Measurements from ENCODE around the gene CNEP1R1.

The CNEP1R1 gene

GRCh38 chr16:50056226-50056625 is 31.2 kb downstream of the CNEP1R1 start:
- Histone ChIP-seq H3K9me3 (ENCODE audit: control extremely low read depth in 1 of 5, control insufficient read depth in 4 of 5, insufficient read depth in 2 of 5, low read depth in 1 of 5, low read length in 4 of 5) (peaks cover 0 to 16% (median 12%) of the 10 kb centered on the region in 5 experiments), H3K27ac (ENCODE audit: insufficient read depth in 1 of 2, low read depth in 1 of 2, low read length in 2 of 2, poor library complexity in 1 of 2, severe bottlenecking in 2 of 2) (no peak overlapping the region), H3K4me3 (ENCODE audit: control insufficient read depth in 1 of 7, extremely low read depth in 1 of 7, insufficient read depth in 4 of 7, low read depth in 2 of 7, low read length in 6 of 7) (no peak overlapping the region), H3K4me1 (ENCODE audit: control extremely low read depth in 1 of 4, control insufficient read depth in 4 of 4, insufficient read depth in 4 of 4, low read length in 3 of 4) (no peaks in the 10 kb centered on the region), H3K36me3 (ENCODE audit: control insufficient read depth in 4 of 4, insufficient read depth in 4 of 4, low read length in 3 of 4) (no peaks in the 10 kb centered on the region), H3K27me3 (replicated peaks in 2 of 5; ENCODE audit: control insufficient read depth in 4 of 5, insufficient read depth in 5 of 5, low read length in 4 of 5) (no peaks in the 10 kb centered on the region)
- peak in 2 of 3 donors; percentile 22 to 23 for DNase-seq
- POLR2A ChIA-PET = no interaction called here
- WGBS (ENCODE audit: insufficient coverage) = 100% methylated on average over 1 of the region's 4 CpGs
- CTCF ChIA-PET = interaction anchor here (1.1 to 1.2 kb wide), 2 partner anchors 11 to 17 kb away, joined by 3 read pairs; no protein-coding TSS in a partner anchor

- Histone ChIP-seq H3K27me3 (replicated peaks in 2 of 5; ENCODE audit: control insufficient read depth in 4 of 5, insufficient read depth in 5 of 5, low read length in 4 of 5) (no peaks in the 10 kb centered on the region), H3K4me3 (ENCODE audit: control insufficient read depth in 1 of 7, extremely low read depth in 1 of 7, insufficient read depth in 4 of 7, low read depth in 2 of 7, low read length in 6 of 7) (no peak overlapping the region), H3K4me1 (ENCODE audit: control extremely low read depth in 1 of 4, control insufficient read depth in 4 of 4, insufficient read depth in 4 of 4, low read length in 3 of 4) (no peaks in the 10 kb centered on the region), H3K36me3 (ENCODE audit: control insufficient read depth in 4 of 4, insufficient read depth in 4 of 4, low read length in 3 of 4) (no peaks in the 10 kb centered on the region), H3K9me3 (ENCODE audit: control extremely low read depth in 1 of 5, control insufficient read depth in 4 of 5, insufficient read depth in 2 of 5, low read depth in 1 of 5, low read length in 4 of 5) (peaks cover 0 to 16% (median 12%) of the 10 kb centered on the region in 5 experiments), H3K27ac (ENCODE audit: insufficient read depth in 1 of 2, low read depth in 1 of 2, low read length in 2 of 2, poor library complexity in 1 of 2, severe bottlenecking in 2 of 2) (no peak overlapping the region)
- DNase-seq = no peak
- ChIA-PET POLR2A (no interaction called here), CTCF (interaction anchor here (1.4 kb wide), 1 partner anchor 152 kb away, joined by 6 read pairs; no protein-coding TSS in a partner anchor)
- 98% methylated on average over 25 of the region's 28 CpGs for WGBS (ENCODE audit: insufficient coverage)
Observed at GRCh38 chr16:50058091-50058771, 33.2 kb downstream of the CNEP1R1 start.

- 98% methylated on average over 5 of the region's 10 CpGs for WGBS (ENCODE audit: insufficient coverage)
- Histone ChIP-seq H3K9me3 (ENCODE audit: control extremely low read depth in 1 of 5, control insufficient read depth in 4 of 5, insufficient read depth in 2 of 5, low read depth in 1 of 5, low read length in 4 of 5) (peaks cover 0 to 16% (median 12%) of the 10 kb centered on the region in 5 experiments), H3K4me3 (ENCODE audit: control insufficient read depth in 1 of 7, extremely low read depth in 1 of 7, insufficient read depth in 4 of 7, low read depth in 2 of 7, low read length in 6 of 7) (no peak overlapping the region), H3K36me3 (ENCODE audit: control insufficient read depth in 4 of 4, insufficient read depth in 4 of 4, low read length in 3 of 4) (no peaks in the 10 kb centered on the region), H3K27me3 (replicated peaks in 2 of 5; ENCODE audit: control insufficient read depth in 4 of 5, insufficient read depth in 5 of 5, low read length in 4 of 5) (no peaks in the 10 kb centered on the region), H3K27ac (ENCODE audit: insufficient read depth in 1 of 2, low read depth in 1 of 2, low read length in 2 of 2, poor library complexity in 1 of 2, severe bottlenecking in 2 of 2) (no peak overlapping the region), H3K4me1 (ENCODE audit: control extremely low read depth in 1 of 4, control insufficient read depth in 4 of 4, insufficient read depth in 4 of 4, low read length in 3 of 4) (no peaks in the 10 kb centered on the region)
- no peak for DNase-seq
- CTCF ChIA-PET = interaction anchor here (1.3 kb wide), 1 partner anchor 34 kb away, joined by 6 read pairs; the partner anchor contains the start of gene CNEP1R1
- POLR2A ChIA-PET = interaction anchor here (0.6 kb wide), 1 partner anchor 10 kb away, joined by 3 read pairs; no protein-coding TSS in a partner anchor
Observed at GRCh38 chr16:50059111-50059510, 34.1 kb downstream of the CNEP1R1 start.

GRCh38 chr16:50059669-50060068 is 34.6 kb downstream of the CNEP1R1 start:
- Histone ChIP-seq H3K36me3 (ENCODE audit: control insufficient read depth in 4 of 4, insufficient read depth in 4 of 4, low read length in 3 of 4) (no peaks in the 10 kb centered on the region), H3K27me3 (replicated peaks in 2 of 5; ENCODE audit: control insufficient read depth in 4 of 5, insufficient read depth in 5 of 5, low read length in 4 of 5) (no peaks in the 10 kb centered on the region), H3K4me3 (ENCODE audit: control insufficient read depth in 1 of 7, extremely low read depth in 1 of 7, insufficient read depth in 4 of 7, low read depth in 2 of 7, low read length in 6 of 7) (no peak overlapping the region), H3K27ac (ENCODE audit: insufficient read depth in 1 of 2, low read depth in 1 of 2, low read length in 2 of 2, poor library complexity in 1 of 2, severe bottlenecking in 2 of 2) (no peak overlapping the region), H3K4me1 (ENCODE audit: control extremely low read depth in 1 of 4, control insufficient read depth in 4 of 4, insufficient read depth in 4 of 4, low read length in 3 of 4) (no peaks in the 10 kb centered on the region), H3K9me3 (ENCODE audit: control extremely low read depth in 1 of 5, control insufficient read depth in 4 of 5, insufficient read depth in 2 of 5, low read depth in 1 of 5, low read length in 4 of 5) (peaks cover 0 to 16% (median 12%) of the 10 kb centered on the region in 5 experiments)
- 88% methylated on average over 3 of the region's 3 CpGs for WGBS (ENCODE audit: insufficient coverage)
- DNase-seq = no peak
- CTCF ChIA-PET = interaction anchor here (1.3 kb wide), 1 partner anchor 35 kb away, joined by 6 read pairs; the partner anchor contains the start of gene CNEP1R1
- POLR2A ChIA-PET = interaction anchor here (0.6 kb wide), 1 partner anchor 10 kb away, joined by 3 read pairs; no protein-coding TSS in a partner anchor

- ChIA-PET CTCF (interaction anchor here (0.8 to 1.6 kb wide), 4 partner anchors 14 to 163 kb away, joined by 3 to 4 read pairs (median 3); no protein-coding TSS in a partner anchor), POLR2A (no interaction called here)
- H3K4me1 ChIP-seq (ENCODE audit: control extremely low read depth in 1 of 4, control insufficient read depth in 4 of 4, insufficient read depth in 4 of 4, low read length in 3 of 4) = peaks cover 0 to 7% (median 1%) of the 10 kb centered on the region in 4 experiments
- no peak overlapping the region for H3K27ac ChIP-seq (ENCODE audit: insufficient read depth in 1 of 2, low read depth in 1 of 2, low read length in 2 of 2, poor library complexity in 1 of 2, severe bottlenecking in 2 of 2)
- H3K36me3 ChIP-seq (ENCODE audit: control insufficient read depth in 4 of 4, insufficient read depth in 4 of 4, low read length in 3 of 4) = no peaks in the 10 kb centered on the region
- no peaks in the 10 kb centered on the region for H3K27me3 ChIP-seq (replicated peaks in 2 of 5; ENCODE audit: control insufficient read depth in 4 of 5, insufficient read depth in 5 of 5, low read length in 4 of 5)
- peaks cover 0 to 7% (median 4%) of the 10 kb centered on the region in 5 experiments for H3K9me3 ChIP-seq (ENCODE audit: control extremely low read depth in 1 of 5, control insufficient read depth in 4 of 5, insufficient read depth in 2 of 5, low read depth in 1 of 5, low read length in 4 of 5)
- DNase-seq = no peak
- no CpG with 5 or more reads among the region's 1 CpG for WGBS (ENCODE audit: insufficient coverage)
- H3K4me3 ChIP-seq (ENCODE audit: control insufficient read depth in 1 of 7, extremely low read depth in 1 of 7, insufficient read depth in 4 of 7, low read depth in 2 of 7, low read length in 6 of 7) = no peak overlapping the region
Observed at GRCh38 chr16:50061326-50061725, 36.3 kb downstream of the CNEP1R1 start.

GRCh38 chr16:50065241-50065623 is 40.2 kb downstream of the CNEP1R1 start:
- Histone ChIP-seq H3K27me3 (replicated peaks in 2 of 5; ENCODE audit: control insufficient read depth in 4 of 5, insufficient read depth in 5 of 5, low read length in 4 of 5) (no peaks in the 10 kb centered on the region), H3K27ac (ENCODE audit: insufficient read depth in 1 of 2, low read depth in 1 of 2, low read length in 2 of 2, poor library complexity in 1 of 2, severe bottlenecking in 2 of 2) (no peak overlapping the region), H3K36me3 (ENCODE audit: control insufficient read depth in 4 of 4, insufficient read depth in 4 of 4, low read length in 3 of 4) (peaks cover 0 to 11% (median 5%) of the 10 kb centered on the region in 4 experiments), H3K4me1 (ENCODE audit: control extremely low read depth in 1 of 4, control insufficient read depth in 4 of 4, insufficient read depth in 4 of 4, low read length in 3 of 4) (peaks cover 1 to 20% (median 19%) of the 10 kb centered on the region in 4 experiments), H3K9me3 (ENCODE audit: control extremely low read depth in 1 of 5, control insufficient read depth in 4 of 5, insufficient read depth in 2 of 5, low read depth in 1 of 5, low read length in 4 of 5) (no peaks in the 10 kb centered on the region), H3K4me3 (ENCODE audit: control insufficient read depth in 1 of 7, extremely low read depth in 1 of 7, insufficient read depth in 4 of 7, low read depth in 2 of 7, low read length in 6 of 7) (peak overlapping the region in 5 of 7 experiments; percentile 23 to 91 (median 80))
- POLR2A ChIA-PET = interaction anchor here (0.6 to 1.2 kb wide), 2 partner anchors 12 to 88 kb away, joined by 3 read pairs; partner anchors contain the start of gene TENT4B
- CTCF ChIA-PET = interaction anchor here (7.9 kb wide), 1 partner anchor 146 kb away, joined by 98 read pairs; no protein-coding TSS in a partner anchor
- WGBS (ENCODE audit: insufficient coverage) = 88% methylated on average over 7 of the region's 8 CpGs
- no peak for DNase-seq

Data from common myeloid progenitor, CD34-positive (primary cell).